HG03342 (cell line): ENCODE results near the gene PARP6.

Experiments used
- ATAC-seq: cut with Tn5 transposase; IDR thresholded peaks from one replicate; pipeline ENCODE4 v1.9.1; 2021; ENCODE audit warnings: mild to moderate bottlenecking, moderate library complexity; ENCODE audit not compliant: unreplicated experiment

The PARP6 gene

GRCh38 chr15:72200395-72201237, 71.7 kb downstream of the PARP6 start:
- ATAC-seq = no peak

GRCh38 chr15:72199721-72200212, 72.6 kb downstream of the PARP6 start:
- no peak for ATAC-seq

GRCh38 chr15:72199205-72199515, 73.2 kb downstream of the PARP6 start:
- no peak for ATAC-seq

- no peak for ATAC-seq
These were observed 73.8 kb downstream of the PARP6 start for GRCh38 chr15:72198356-72199204.

- ATAC-seq = no peak
These were observed 74.6 kb downstream of the PARP6 start, which contains the start of gene GRAMD2A for GRCh38 chr15:72197460-72198355. Gene GRAMD2A (minus strand): TSS chr15:72197787.

GRCh38 chr15:72197041-72197459, 75.3 kb downstream of the PARP6 start:
- no peak for ATAC-seq

GRCh38 chr15:72196409-72197040, 75.8 kb downstream of the PARP6 start:
- ATAC-seq = no peak

GRCh38 chr15:72195101-72195511, 77.2 kb downstream of the PARP6 start:
- no peak for ATAC-seq

- no peak for ATAC-seq
These were observed 78.4 kb downstream of the PARP6 start for GRCh38 chr15:72193836-72194396.

- ATAC-seq = no peak
These were observed 79.9 kb downstream of the PARP6 start for GRCh38 chr15:72192416-72192815.
